HG03025 (cell line): ENCODE measurements around the gene IQGAP2.
"Not testable (repeated sequence)": the region's sequence is repeated elsewhere in the genome, so short reads cannot be mapped to it uniquely, and the experiment has no call there.

Source experiments
- ATAC-seq: cut with Tn5 transposase; IDR thresholded peaks from one replicate; pipeline ENCODE4 v1.9.1; 2021; ENCODE audit warnings: mild to moderate bottlenecking, moderate library complexity; ENCODE audit not compliant: unreplicated experiment, low FRiP score

Gene IQGAP2

DNA sequence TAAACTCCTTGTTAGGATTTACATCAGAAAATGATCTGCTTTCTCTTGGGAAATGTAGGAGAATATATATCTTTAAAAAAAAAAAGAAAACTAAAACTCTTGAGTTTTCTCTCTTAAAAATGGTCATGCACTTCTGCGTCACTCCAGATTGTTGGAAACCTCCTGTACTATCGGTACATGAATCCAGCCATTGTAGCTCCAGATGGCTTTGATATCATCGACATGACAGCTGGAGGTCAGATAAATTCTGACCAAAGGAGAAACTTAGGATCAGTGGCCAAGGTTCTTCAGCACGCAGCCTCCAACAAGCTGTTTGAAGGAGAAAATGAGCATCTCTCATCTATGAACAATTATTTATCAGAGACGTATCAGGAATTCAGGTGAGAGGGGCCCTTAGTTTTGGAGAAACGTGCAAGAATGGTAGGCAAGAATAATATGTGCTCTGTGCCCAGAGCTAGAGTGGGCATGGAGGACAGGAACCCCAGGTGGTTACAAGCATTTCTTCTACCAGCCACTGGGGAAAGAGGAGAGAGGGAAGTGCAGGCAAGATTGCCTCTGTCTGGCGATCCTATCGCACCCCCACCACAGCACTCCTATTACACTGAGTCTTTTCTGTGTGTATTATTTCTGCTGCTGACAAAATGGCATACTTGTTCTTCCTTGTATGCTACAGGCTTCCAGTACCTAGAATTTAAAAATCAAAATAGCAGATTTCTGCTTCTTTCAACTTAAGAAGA, 271.4 kb downstream of the IQGAP2 start:
- no peak for ATAC-seq

DNA sequence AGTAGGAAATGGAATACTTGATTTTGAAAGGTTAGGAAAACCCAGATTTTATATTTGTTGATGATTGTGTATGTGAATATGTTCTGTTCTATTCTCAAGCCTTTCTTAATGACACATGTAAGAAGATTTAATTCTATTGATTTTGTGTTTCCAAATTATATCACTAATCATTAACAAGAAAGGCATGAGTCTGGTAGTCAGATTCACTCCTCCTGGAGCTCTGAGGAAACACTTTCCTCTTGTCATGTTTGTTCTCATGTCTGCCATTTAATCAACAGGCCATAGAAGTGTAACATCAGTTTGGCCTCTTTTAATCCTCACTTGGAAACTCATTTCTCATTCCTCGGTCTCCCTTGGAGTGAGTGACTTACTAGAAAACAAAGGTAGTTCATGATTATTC, 272.3 kb downstream of the IQGAP2 start:
- ATAC-seq, result no peak

DNA sequence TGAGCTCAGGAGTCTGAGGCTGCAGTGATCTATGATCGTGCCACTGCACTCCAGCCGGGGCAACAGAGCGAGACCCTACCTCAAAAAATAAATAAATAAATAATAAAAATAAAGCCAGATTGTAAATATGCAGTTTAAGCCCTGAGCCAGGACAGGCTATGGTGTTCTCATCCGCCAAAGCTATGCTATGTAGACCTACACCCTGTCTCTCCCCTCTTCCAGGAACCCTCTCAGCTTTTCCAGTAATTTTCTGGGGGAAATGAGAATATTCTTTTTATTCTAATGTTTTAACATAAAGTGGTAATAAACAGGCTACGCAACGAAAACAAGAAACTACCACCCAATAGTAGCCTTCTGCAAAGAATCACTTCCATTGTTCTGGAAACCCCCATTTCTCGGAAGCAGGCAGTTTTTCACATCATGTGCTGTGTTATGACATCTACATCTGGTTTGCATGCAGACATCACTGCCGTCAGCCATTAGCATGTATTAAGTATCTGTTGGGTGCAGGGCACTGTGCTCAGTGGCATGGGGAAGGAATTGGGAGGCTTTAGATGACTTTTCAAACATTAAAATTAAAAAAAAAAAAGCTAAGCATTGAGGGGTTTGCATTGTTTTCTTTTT, 274.9 kb downstream of the IQGAP2 start:
- ATAC-seq, result no peak

- ATAC-seq, result no peak
These were observed 276.1 kb downstream of the IQGAP2 start for GRCh38 chr5:76679231-76679630.

- ATAC-seq, result not testable (repeated sequence)
These were observed 277.7 kb downstream of the IQGAP2 start for GRCh38 chr5:76680826-76681225.

DNA sequence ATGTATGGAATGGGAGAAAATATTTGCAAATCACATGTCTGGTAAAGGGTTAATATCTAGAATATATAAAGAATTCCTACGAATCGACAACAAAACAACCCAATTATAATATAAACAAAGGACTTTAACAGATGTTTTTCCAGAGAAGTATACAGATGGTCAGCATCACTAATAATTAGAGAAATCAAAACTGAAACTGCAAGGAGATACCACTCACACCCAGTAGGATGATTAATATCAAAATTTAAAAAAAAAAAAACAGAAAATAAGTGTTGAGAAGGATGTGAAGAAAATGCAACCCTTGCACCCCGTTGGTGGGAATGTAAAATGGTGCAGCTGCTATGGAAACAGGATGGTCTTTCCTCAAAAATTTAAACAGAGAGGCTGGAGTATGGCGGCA, 278.2 kb downstream of the IQGAP2 start:
- ATAC-seq, result no peak

- no peak for ATAC-seq
These were observed 279.3 kb downstream of the IQGAP2 start for GRCh38 chr5:76682387-76682786.

DNA sequence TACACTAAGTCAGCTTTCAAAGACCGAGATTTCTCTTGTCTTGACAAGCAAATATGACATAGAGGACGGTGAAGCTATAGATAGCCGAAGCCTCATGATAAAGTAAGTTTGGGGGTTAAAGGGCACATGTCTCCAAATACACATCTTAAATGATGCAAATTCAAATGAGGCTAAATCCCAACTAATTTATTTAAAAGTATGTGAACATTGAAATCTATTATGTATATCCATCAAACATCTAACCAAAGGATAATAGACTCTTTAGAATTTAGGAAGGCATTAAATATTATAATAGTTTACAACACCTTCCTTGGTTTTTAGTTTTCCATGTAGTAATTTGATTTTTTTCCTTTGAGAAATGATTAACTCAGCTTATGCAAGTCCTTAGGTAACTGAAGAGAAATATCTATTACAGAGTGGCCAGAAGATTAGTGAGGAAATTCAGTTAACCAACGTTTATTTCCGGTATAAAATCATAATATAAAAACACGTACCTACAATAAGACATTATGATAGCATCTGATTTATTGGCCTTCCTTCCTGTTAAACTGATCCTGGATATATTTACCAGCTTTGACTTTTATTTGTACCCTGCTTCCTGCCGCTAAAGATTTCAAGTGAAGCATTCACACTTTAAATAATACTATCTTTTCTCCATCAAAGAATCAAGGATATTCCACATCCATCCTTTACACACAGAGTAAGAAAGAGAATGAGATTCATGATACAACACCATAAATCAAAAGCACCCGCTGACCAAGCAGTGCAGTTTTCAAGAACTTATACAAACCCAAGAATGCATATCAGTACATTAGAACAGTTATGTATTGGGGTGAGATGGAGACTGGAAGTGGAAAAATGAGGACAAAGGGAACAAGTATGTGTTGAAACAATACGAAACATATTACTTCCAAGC, 281.0 kb downstream of the IQGAP2 start:
- ATAC-seq, result no peak

DNA sequence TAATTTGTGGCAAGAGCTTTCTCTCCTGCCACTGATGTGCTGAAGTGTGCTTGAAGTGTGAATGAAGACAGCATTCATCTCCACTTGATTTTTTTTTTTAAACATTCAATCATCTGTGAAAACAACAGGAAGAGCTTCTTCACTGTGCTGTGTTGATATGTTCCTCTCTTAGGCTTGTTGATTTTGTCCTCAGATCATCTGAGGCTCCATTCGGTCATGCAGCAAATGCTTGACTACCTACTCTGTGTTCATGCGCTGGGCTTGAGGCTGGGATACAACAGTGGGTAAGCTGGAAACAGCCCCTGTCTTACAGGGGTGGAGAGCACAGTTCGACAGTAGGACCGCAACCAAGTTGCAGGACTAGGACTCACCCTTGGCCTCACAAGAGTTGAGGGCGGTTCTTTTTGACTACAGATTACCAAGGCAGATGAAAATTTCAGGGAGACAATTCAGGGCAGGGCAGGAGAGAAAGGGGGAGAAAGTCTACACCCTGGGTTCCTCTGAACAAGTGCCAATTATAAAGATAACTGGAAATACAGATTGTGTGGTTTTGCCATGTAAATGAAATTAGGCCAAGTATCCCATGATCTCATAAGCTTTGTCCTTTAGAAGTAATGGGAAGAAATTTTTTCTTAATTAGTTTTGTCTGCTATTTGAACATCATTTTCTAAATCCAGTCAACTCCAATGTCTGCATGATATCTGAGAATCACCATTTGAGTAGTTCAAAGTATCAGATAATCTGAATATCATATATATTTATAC, 281.9 kb downstream of the IQGAP2 start:
- ATAC-seq, result no peak

GRCh38 chr5:76685704-76686103, 282.6 kb downstream of the IQGAP2 start:
- no peak for ATAC-seq

GRCh38 chr5:76688212-76688611, 285.1 kb downstream of the IQGAP2 start:
- no peak for ATAC-seq

DNA sequence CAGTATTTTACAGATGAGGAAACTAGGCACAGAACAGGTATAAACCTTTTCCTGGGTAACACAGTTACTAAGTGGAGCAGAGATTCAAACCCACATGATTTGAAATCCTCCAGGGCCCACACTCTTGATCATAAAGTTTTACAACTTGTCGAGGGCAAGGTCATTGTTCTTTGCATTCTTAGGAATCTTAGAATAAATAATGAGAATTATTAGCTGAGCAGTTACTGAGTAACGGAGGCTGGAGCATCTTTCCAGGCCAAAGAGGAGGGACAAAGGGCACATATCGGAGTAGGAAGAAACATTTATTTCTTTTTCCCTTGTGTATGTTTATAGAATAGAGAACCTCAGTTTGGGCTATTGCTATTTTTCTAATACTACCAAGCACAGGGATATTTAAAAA, 285.8 kb downstream of the IQGAP2 start:
- no peak for ATAC-seq

DNA sequence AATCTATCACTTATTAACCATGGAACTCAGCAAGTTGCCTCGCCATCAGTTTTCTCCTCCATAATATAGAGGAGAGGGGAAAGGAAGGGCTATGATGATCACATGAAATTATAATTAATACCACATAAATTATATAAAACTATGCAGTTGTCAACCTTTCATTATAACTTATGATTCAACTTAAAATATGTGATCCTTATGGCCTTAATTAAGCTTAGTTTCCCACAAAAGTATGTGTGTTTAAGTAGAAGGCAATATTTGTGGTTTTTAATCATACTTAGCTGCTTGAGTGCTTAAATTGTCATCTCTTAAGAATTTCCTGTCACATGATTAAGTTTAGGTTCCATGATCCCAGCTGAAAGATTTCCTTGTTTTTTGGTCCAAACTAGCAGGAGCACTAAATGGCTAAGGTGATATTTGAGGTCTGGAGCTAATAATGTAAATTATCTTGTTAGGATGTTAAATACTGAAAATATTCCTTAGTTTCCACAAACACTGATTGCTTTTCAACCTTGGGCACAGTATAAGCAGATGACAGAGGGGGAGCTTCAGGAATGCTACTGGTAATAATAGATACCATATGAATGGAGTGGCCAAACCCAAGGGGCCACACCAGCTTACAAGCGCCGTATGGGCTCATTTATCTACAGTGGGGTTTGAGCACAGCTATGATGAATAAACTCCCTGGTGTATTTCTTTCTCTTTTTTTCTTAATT, 286.4 kb downstream of the IQGAP2 start:
- ATAC-seq, result no peak

DNA sequence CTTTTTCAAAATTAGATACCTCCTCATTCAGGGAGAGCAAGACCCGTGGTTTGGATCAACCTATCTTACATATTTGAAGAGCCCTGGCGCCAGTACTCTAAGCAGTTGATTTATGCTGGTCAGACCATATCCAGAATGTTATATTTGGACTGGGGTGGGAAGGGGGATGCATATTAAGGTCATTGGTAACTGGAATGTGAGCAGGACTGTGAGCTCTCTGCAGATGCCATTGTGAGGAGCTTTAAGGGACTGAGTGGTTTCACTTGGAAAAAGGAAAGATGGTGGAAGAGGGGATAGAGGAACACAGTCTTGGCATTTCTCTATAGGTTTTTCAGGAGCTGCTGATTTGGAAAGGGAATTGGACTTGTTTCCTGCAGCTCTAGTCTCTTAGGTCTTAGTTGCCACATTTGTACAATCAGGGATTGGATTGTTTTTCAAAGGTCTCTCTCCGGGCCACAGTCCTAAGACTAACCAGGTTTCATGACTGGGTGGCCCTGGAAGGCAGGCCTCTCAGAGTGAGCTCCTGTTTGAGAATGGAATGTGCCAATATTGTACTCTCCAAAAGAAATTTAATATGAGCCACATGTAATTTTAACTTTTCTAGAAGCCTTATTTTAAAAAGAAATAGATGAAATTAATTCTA, 287.1 kb downstream of the IQGAP2 start:
- no peak for ATAC-seq

DNA sequence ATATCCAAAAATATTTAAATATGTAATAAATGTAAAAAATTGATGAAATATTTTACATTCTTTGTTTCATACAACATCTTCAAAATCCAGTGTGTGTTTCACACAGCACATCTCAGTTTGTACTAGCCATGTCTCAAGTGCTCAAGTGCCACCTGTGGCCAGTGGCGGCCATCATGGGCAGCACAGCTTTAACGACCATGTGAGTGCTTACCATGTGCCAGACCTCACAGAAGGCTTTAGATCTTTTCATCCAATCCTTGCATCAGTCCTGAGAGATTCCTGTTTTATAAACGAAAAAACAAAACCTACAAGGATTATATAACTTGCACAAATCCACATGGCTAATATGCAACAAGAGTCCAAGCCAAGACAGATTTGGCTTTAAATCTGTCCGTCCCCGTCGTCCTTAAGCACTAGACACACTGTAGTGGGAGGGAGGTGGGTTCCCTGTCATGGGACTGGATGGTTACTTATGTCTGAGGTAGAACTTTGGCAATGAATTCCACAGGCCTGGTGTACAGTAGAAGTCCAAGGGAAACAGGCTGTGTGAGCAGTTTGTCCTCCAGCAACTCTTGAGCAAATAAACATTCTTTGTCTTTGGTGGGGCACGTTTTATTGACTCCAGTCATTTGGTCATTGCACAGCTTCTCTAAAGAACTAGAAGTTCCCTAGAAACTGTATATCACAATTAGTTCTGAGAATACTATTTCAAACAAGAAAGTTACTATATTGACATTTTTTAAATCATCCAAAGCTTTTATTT, 287.8 kb downstream of the IQGAP2 start:
- ATAC-seq, result no peak

DNA sequence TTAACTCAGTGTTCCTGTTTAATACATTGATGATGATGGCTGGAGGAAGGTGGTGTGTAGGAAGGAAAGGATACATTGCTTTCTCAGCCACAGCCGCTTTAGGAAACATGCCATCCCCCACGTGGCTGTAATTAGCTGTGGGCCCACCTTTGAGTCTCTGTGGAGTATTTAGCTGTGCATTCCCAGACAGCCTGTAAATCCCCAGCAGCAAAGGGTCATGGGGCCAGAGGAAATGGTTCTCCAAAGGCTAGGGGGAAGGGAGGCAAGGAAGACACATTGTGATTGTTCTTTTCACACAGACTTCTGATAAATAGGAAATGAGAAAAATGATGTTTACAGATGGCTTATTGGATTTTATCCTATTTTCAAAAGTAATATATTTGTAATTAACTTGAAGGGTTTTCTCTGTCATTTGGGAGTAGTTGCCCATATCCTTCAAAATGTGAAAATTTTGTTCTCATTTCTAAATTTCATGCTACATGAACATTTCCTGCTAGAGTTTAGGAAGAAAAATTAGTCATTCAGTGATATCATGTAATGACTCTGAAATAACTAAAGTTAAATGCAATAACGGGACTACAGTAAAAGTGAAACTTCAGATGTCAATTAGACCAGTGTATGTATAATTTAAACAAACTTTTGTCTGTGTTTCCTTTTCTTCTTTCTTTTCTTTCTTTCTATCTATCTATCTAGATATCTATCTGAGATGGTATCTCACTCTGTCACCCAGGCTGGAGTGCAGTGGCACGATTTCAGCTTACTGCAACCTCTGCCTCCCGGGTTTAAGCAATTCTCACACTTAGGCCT, 288.6 kb downstream of the IQGAP2 start:
- ATAC-seq, result no peak

- no peak for ATAC-seq
These were observed 289.1 kb downstream of the IQGAP2 start for GRCh38 chr5:76692274-76692540.

DNA sequence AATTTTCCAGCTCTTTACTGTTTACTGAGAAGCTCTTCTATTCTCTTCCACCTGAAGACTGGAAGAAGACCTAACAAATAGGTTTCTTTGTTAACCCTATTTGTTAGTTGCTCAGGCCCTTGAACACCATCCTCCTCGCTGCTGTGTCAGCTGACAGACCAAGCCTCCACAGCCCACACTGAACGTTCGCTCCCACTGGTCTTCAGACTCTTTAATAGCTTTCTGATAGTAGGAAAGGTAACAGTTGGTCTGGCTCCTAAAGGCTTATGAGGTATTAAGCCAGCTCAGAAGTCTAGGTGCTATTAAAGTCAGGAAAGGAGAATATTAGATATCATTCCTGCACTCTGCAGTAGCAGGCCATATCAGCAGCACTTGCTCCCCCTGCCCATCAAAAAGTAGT, 289.6 kb downstream of the IQGAP2 start:
- no peak for ATAC-seq
